Ishikawa (cell line): ENCODE measurements around the gene PIEZO2.

Experiments used
- CEBPB ChIP-seq: IDR thresholded peaks from 2 replicates; pipeline ENCODE4 v1.6.1; 2012
- CREB1 ChIP-seq: IDR thresholded peaks from 2 replicates; pipeline ENCODE4 v1.6.1; 2012; ENCODE audit warnings: low read depth
- EGR1 ChIP-seq: IDR thresholded peaks from 2 replicates; pipeline ENCODE4 v1.6.1; 2012
- EP300 ChIP-seq: IDR thresholded peaks from 2 replicates; pipeline ENCODE4 v1.6.1; 2012; ENCODE audit warnings: borderline replicate concordance
- FOXM1 ChIP-seq: IDR thresholded peaks from 2 replicates; pipeline ENCODE4 v1.6.1; 2012; ENCODE audit warnings: low read depth, borderline replicate concordance
- NFIC ChIP-seq: IDR thresholded peaks from 2 replicates; pipeline ENCODE4 v1.6.1; 2012
- RAD21 ChIP-seq: IDR thresholded peaks from 2 replicates; pipeline ENCODE4 v1.6.1; 2012; ENCODE audit warnings: low read depth
- TAF1 ChIP-seq: IDR thresholded peaks from 2 replicates; pipeline ENCODE4 v1.6.1; 2012; ENCODE audit warnings: low read depth, mild to moderate bottlenecking
- TCF12 ChIP-seq: IDR thresholded peaks from 2 replicates; pipeline ENCODE4 v1.6.1; 2012; ENCODE audit warnings: low read depth
- TEAD4 ChIP-seq: IDR thresholded peaks from 2 replicates; pipeline ENCODE4 v1.6.1; 2012
- YY1 ChIP-seq: IDR thresholded peaks from 2 replicates; pipeline ENCODE4 v1.6.1; 2012; ENCODE audit warnings: low read depth
- ZBTB7A ChIP-seq: IDR thresholded peaks from 2 replicates; pipeline ENCODE4 v1.6.1; 2012; ENCODE audit warnings: low read depth
- TF ChIP-seq, protein P1 (sequence below): IDR thresholded peaks from 2 replicates; pipeline ENCODE4 v1.6.1; 2012
- TF ChIP-seq, protein P2 (sequence below): IDR thresholded peaks from 2 replicates; pipeline ENCODE4 v1.6.1; 2012
- TF ChIP-seq, protein P3 (sequence below): IDR thresholded peaks from 2 replicates; pipeline ENCODE4 v1.6.1; 2012; ENCODE audit warnings: low read depth, mild to moderate bottlenecking

PIEZO2 gene

DNA sequence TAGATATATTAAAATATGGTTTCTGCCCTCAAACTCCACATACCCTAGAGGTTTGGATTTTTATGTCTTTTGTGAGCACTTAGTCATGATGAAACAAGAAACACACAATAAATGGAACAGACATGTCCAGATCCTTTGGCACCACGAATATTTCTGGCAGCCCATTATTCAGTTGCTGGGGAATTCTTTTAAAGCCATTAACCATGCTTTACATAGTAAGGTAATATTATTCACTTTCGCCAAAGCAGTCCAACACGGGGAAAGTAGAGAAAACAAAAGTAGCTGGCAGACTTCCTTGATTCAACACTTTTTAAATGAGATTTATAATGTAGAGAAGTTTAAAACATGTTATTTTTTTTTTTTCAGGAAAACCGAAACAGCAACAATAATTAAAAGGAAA lies 235.4 kb downstream of the PIEZO2 start:
- TF ChIP-seq, protein P1, sequence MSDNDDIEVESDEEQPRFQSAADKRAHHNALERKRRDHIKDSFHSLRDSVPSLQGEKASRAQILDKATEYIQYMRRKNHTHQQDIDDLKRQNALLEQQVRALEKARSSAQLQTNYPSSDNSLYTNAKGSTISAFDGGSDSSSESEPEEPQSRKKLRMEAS = no peak
- no peak for TF ChIP-seq CEBPB

DNA sequence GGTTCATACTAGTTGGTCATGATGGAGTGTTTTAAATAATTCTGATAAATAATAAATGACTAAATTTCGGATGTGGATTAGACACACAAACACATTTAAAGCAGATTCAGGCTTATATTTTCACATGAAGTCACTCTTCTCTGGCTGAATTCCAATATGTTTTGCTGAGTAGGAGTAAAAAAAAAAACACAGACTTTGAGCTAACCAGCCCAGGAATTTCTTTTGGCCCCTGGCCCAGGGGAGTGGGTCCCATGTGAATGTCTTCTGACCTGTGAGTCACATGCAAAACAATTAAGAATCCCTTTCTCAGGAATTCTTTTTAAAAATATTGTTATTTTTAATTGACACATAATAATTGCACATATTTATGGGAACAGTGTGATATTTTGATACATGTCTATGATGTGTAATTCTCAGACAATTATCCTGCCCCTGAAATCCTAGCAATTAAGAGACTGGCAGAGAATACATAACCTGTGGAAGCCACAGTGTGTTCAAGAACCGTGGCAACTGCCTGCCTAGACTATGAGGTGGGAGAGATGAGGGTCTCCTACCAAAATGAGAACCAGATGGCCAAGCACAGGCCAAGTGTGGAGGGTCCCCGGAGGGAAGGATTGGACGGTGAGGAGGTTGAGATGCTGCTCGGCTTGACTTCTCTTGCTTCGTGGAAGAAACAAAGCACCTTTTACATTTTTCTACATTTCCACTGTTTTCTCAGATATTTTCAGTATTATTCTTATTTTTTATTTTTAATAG lies 236.4 kb downstream of the PIEZO2 start:
- TF ChIP-seq, protein P2, sequence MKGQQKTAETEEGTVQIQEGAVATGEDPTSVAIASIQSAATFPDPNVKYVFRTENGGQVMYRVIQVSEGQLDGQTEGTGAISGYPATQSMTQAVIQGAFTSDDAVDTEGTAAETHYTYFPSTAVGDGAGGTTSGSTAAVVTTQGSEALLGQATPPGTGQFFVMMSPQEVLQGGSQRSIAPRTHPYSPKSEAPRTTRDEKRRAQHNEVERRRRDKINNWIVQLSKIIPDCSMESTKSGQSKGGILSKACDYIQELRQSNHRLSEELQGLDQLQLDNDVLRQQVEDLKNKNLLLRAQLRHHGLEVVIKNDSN = no peak
- TF ChIP-seq NFIC = no peak
- TF ChIP-seq ZBTB7A = no peak
- TF ChIP-seq, protein P3, sequence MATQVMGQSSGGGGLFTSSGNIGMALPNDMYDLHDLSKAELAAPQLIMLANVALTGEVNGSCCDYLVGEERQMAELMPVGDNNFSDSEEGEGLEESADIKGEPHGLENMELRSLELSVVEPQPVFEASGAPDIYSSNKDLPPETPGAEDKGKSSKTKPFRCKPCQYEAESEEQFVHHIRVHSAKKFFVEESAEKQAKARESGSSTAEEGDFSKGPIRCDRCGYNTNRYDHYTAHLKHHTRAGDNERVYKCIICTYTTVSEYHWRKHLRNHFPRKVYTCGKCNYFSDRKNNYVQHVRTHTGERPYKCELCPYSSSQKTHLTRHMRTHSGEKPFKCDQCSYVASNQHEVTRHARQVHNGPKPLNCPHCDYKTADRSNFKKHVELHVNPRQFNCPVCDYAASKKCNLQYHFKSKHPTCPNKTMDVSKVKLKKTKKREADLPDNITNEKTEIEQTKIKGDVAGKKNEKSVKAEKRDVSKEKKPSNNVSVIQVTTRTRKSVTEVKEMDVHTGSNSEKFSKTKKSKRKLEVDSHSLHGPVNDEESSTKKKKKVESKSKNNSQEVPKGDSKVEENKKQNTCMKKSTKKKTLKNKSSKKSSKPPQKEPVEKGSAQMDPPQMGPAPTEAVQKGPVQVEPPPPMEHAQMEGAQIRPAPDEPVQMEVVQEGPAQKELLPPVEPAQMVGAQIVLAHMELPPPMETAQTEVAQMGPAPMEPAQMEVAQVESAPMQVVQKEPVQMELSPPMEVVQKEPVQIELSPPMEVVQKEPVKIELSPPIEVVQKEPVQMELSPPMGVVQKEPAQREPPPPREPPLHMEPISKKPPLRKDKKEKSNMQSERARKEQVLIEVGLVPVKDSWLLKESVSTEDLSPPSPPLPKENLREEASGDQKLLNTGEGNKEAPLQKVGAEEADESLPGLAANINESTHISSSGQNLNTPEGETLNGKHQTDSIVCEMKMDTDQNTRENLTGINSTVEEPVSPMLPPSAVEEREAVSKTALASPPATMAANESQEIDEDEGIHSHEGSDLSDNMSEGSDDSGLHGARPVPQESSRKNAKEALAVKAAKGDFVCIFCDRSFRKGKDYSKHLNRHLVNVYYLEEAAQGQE = no peak
- no peak for TF ChIP-seq TCF12
- TF ChIP-seq RAD21 = no peak

DNA sequence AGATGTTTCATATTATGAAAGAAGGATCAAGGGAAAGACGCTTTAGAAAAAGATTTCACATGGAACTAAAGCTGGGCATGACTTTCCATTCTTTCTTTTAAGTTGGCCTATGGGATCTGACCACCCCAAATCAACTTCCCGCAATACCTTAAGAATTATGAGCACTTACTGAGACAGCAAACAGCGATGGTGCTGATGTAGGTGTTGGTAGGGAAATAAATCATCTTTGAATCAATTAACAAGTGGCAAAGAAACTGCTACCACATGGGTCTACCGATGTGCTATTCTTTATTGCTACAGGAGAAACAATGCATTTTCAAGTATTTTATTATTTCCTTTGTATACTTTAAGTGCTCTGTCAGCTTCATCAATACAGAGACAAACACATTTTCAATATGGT lies 239.6 kb downstream of the PIEZO2 start:
- TF ChIP-seq CREB1 = no peak
- TF ChIP-seq FOXM1 = no peak

DNA sequence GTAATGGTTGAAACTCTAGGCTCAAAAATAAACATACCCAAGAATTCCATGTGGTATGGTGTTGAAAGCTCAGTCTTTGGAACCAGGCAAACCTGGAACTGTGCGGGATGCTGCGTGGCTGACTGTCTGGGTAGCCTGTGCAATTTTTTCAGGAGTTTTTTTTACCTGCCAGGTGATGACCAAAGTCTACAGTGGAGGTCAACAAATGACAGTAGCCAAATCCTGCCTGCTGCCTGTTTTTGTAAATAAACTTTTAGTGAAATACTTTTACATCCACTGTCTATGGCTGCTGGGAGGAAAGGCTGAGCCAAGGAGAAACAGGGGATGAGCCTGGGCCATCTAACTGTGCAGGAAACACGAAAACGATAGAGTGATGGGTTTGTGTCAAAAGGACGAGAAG lies 240.6 kb downstream of the PIEZO2 start:
- TF ChIP-seq TEAD4 (no peak), EP300 (no peak)
- TF ChIP-seq, protein P3 = no peak
- TF ChIP-seq, protein P2 = no peak

DNA sequence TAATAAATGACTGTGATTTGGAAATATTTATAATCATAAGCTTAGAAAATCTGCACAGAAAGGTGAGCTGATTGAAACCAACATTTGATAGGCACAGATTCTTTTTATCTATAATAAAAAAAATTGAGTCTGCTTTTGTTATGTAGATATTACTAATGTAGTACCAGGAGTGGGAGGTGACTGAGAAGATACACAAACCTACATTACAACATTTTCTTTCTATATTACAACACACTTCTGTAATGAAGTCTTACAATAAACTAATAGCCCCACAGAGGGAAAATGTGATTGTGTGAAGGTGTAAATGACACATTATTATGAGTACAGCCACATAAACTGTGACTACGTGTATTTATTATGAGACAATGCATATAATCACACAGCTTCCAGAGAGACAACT lies 241.6 kb downstream of the PIEZO2 start:
- TF ChIP-seq, protein P2 = no peak
- TF ChIP-seq TEAD4 (no peak), CREB1 (no peak), TAF1 (no peak), TCF12 (no peak), CEBPB (no peak), EP300 (no peak), EGR1 (no peak), NFIC (no peak), FOXM1 (no peak), YY1 (no peak), ZBTB7A (no peak), RAD21 (no peak)
- TF ChIP-seq, protein P3 = no peak
- TF ChIP-seq, protein P1 = no peak
